Ishikawa (cell line): Measurements from ENCODE around the gene AKR1B15.

ENCODE experiments used
- CEBPB ChIP-seq: IDR thresholded peaks from 2 replicates; pipeline ENCODE4 v1.6.1; 2012
- CREB1 ChIP-seq: IDR thresholded peaks from 2 replicates; pipeline ENCODE4 v1.6.1; 2012; ENCODE audit warnings: low read depth
- EGR1 ChIP-seq: IDR thresholded peaks from 2 replicates; pipeline ENCODE4 v1.6.1; 2012
- EP300 ChIP-seq: IDR thresholded peaks from 2 replicates; pipeline ENCODE4 v1.6.1; 2012; ENCODE audit warnings: borderline replicate concordance
- FOXM1 ChIP-seq: IDR thresholded peaks from 2 replicates; pipeline ENCODE4 v1.6.1; 2012; ENCODE audit warnings: low read depth, borderline replicate concordance
- NFIC ChIP-seq: IDR thresholded peaks from 2 replicates; pipeline ENCODE4 v1.6.1; 2012
- RAD21 ChIP-seq: IDR thresholded peaks from 2 replicates; pipeline ENCODE4 v1.6.1; 2012; ENCODE audit warnings: low read depth
- TAF1 ChIP-seq: IDR thresholded peaks from 2 replicates; pipeline ENCODE4 v1.6.1; 2012; ENCODE audit warnings: low read depth, mild to moderate bottlenecking
- TCF12 ChIP-seq: IDR thresholded peaks from 2 replicates; pipeline ENCODE4 v1.6.1; 2012; ENCODE audit warnings: low read depth
- TEAD4 ChIP-seq: IDR thresholded peaks from 2 replicates; pipeline ENCODE4 v1.6.1; 2012
- YY1 ChIP-seq: IDR thresholded peaks from 2 replicates; pipeline ENCODE4 v1.6.1; 2012; ENCODE audit warnings: low read depth
- ZBTB7A ChIP-seq: IDR thresholded peaks from 2 replicates; pipeline ENCODE4 v1.6.1; 2012; ENCODE audit warnings: low read depth
- TF ChIP-seq, protein P1 (sequence below): IDR thresholded peaks from 2 replicates; pipeline ENCODE4 v1.6.1; 2012
- TF ChIP-seq, protein P2 (sequence below): IDR thresholded peaks from 2 replicates; pipeline ENCODE4 v1.6.1; 2012; ENCODE audit warnings: low read depth, mild to moderate bottlenecking
- TF ChIP-seq, protein P3 (sequence below): IDR thresholded peaks from 2 replicates; pipeline ENCODE4 v1.6.1; 2012

AKR1B15 gene

DNA sequence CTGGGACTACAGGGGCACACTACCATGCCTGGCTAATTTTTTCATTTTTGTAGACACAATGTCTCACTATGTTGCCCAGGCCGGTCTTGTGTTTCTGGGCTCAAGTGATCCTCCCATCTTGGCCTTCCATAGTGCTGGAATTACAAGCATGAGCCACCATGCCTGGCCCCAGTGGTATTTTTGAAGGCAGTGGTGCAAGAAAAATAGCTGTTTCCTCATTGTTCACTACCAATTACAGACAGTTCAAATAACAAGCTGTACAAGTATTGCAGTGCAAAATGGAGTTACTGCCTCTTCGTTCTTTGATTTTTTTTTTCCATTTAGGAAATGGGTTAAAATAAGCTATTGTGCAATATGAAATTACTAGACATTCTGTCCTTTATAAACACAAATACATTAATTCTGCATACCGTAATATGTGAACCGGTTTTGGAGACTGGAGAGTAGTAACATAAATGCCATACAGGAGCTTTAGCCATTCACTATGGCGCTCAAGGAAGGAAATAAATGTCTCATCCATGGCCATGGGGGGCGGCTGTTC is 62.8 kb downstream of the AKR1B15 start:
- TF ChIP-seq CREB1 (no peak), CEBPB (0 out of 2 replicates have a peak, but pooled peaks have one; percentile 23), EP300 (no peak)
- TF ChIP-seq, protein P1, sequence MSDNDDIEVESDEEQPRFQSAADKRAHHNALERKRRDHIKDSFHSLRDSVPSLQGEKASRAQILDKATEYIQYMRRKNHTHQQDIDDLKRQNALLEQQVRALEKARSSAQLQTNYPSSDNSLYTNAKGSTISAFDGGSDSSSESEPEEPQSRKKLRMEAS = no peak

DNA sequence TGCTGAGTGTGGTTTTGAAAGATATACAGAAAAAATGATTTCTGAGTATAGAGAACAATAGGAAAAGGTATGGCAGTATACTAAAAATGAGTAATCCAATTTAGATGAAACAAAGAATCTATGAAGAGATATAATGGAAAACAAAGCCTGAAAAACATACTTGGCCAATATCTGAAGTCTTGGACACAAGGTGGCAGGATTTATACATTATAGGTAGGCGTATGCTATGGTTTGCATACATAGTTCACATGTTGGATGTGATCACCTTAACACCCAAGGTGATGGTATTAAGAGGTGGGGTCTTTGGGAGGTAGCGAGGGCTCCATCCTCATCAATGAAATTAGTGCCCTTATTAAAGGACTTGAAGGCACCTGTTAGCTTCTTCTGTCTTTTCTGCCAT is 63.3 kb downstream of the AKR1B15 start:
- no peak for TF ChIP-seq EGR1
- TF ChIP-seq RAD21 = peak; percentile 24; the same call in 1 of the 2 replicates

DNA sequence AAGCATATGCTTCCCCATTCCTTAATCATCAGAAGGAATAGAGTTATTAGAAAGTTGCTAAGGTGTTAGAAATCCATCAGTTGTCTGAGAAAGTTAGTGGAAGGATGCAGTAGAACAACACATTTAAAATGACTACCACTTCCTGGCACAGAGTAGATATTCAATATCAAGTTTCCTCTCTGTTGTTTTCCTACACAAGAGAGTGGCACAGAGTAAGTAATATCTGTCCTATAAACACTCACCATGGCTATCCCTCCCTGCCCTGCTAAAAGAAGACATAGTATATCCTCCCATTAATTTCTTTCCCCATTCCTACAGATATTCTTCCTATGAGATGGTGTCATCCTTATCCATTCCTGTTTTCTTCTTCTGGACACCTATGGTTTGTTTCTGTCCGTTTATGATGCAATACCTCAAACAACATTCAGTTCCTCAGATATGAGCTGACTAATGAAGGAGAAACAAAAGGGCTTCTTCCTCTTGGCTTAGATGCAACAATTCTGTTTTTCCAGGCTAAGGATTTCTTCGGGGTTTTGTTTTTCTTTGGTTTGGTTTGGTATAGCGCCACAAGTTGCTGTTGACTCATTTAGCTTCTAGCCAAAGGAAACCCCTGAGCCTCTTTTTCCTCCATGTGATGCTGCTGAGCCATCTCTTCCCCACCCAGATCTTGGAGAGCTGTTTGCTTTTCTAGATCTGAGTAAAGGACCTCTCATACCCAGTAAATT is 64.9 kb downstream of the AKR1B15 start:
- TF ChIP-seq TEAD4 (no peak), YY1 (no peak), CEBPB (no peak), ZBTB7A (no peak), CREB1 (no peak), FOXM1 (no peak), NFIC (no peak)
- TF ChIP-seq, protein P1 = no peak

DNA sequence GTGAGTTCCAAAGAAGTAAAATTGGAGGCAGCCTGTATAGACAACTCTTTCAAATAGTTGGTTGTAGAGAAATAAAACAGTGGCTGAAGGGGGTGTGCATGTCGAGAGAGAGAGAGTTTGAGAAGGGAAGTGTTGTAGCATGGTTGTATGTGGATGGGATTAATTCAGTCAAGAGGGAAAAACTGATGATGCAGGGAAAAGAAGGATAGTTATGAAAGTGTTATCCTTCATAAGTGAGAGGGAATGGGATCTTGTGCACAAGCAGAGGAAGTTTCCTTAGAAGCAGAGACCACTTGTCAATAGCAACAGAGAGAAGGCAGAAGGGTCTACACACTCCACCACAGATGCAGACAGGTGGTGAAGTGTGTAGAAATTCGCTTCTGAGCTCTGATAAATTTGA is 67.7 kb downstream of the AKR1B15 start:
- no peak for TF ChIP-seq EGR1
- TF ChIP-seq, protein P2, sequence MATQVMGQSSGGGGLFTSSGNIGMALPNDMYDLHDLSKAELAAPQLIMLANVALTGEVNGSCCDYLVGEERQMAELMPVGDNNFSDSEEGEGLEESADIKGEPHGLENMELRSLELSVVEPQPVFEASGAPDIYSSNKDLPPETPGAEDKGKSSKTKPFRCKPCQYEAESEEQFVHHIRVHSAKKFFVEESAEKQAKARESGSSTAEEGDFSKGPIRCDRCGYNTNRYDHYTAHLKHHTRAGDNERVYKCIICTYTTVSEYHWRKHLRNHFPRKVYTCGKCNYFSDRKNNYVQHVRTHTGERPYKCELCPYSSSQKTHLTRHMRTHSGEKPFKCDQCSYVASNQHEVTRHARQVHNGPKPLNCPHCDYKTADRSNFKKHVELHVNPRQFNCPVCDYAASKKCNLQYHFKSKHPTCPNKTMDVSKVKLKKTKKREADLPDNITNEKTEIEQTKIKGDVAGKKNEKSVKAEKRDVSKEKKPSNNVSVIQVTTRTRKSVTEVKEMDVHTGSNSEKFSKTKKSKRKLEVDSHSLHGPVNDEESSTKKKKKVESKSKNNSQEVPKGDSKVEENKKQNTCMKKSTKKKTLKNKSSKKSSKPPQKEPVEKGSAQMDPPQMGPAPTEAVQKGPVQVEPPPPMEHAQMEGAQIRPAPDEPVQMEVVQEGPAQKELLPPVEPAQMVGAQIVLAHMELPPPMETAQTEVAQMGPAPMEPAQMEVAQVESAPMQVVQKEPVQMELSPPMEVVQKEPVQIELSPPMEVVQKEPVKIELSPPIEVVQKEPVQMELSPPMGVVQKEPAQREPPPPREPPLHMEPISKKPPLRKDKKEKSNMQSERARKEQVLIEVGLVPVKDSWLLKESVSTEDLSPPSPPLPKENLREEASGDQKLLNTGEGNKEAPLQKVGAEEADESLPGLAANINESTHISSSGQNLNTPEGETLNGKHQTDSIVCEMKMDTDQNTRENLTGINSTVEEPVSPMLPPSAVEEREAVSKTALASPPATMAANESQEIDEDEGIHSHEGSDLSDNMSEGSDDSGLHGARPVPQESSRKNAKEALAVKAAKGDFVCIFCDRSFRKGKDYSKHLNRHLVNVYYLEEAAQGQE = no peak
- no peak for TF ChIP-seq RAD21
- no peak for TF ChIP-seq TCF12

DNA sequence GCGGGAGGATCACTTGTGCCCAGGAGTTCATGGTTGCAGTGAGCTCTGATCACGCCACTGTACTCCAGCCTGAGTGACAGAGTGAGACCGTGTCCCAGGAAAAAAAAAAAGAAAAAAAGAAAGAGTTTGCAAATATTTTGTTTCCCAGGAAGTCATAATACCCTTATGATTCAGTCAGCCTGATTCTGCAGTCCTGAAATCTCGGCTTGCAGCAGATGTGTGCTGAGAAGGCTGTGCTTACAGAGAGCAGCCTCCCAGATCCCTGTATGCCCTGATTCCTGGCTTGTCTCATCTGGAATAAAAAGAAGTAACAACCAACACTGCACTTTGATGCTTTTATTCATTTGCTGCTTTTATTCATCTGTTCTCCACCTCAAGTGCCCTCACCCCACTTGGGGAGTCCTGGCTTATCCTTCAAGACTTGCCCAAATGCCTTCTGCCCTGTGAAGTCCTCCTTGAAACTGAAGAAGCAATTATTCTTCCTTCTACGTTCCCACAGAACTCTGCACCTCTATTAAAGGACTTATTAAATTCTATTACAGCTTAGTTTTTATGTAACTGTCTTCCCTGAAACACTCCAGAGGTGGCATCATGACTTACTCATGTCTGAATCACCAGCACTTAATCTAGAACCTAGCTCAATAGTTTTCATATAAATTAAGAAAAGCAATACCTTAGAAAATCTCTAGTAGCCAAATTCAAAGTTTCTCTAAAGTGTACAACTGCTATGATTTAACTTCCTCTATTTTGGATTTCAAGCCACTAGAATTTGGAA is 70.0 kb downstream of the AKR1B15 start:
- TF ChIP-seq FOXM1 = no peak
- no peak for TF ChIP-seq EGR1
- TF ChIP-seq EP300 = no peak
- no peak for TF ChIP-seq NFIC
- no peak for TF ChIP-seq CREB1
- no peak for TF ChIP-seq YY1
- TF ChIP-seq TEAD4 = no peak
- no peak for TF ChIP-seq CEBPB
- TF ChIP-seq TAF1 = no peak
- no peak for TF ChIP-seq TCF12
- TF ChIP-seq RAD21 = no peak
- TF ChIP-seq, protein P3, sequence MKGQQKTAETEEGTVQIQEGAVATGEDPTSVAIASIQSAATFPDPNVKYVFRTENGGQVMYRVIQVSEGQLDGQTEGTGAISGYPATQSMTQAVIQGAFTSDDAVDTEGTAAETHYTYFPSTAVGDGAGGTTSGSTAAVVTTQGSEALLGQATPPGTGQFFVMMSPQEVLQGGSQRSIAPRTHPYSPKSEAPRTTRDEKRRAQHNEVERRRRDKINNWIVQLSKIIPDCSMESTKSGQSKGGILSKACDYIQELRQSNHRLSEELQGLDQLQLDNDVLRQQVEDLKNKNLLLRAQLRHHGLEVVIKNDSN = no peak
- TF ChIP-seq, protein P2 = no peak
- TF ChIP-seq ZBTB7A = no peak
- TF ChIP-seq, protein P1 = no peak

DNA sequence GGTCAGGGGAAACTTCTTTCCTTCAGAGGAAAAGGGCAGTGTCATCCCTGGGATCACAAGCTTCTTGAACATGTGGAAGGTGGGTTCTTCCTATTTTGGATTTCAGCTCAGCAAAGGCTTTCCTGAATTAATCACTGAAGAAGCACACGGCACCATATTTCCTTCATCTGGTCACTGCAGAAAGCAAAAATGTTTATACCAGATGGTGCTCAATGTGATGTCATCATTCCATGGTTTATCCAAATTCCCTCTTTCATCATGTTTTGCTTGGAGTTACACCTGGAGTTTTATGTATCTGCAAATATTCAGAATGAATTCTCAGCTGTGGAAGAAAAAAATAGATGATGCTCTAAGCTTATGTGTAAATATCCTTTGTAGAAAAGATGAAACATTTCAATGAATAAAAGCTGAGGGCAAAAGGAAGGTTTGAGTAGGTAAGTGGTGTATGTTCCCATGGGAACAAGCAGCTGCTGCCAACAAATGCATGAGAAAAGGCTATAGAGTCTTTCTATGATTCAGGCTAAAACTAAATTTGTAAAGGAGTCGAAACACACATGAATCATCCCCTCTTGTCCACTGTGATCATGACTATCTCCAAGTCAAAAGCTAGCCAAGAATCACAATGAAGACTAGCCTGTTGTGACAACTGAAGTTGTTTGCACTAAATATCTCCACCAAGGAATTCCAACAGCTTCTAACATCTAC is 70.9 kb downstream of the AKR1B15 start:
- no peak for TF ChIP-seq RAD21
